HepG2 (cell line): Measurements from ENCODE around the gene ELMOD3. TPM values are rescaled to one million over a fixed set of nuclear protein-coding genes. Genes with fewer than 3 reads are reported as not detected.

Experiments used
- ATAC-seq: fragments of 200-7000 bp; cut with Tn5 transposase; 3 replicates; pipeline ENCODE4 v1.9.1; 2020; ENCODE audit warnings: mild to moderate bottlenecking, moderate library complexity
- BruUV-seq: library from RNA; stranded (reverse); fragments of 400-500 nt; replicated peaks from 2 replicates; lab custom pipeline; 2021; lab: Mats Ljungman, UMichigan
- CTCF ChIA-PET: fragments of 300-600 bp; formaldehyde crosslinking; extraction: SDS; loops from one replicate; lab custom pipeline; 2021; ENCODE audit warnings: low total read pairs, inconsistent platforms, low intra/inter-chr PET ratio; lab: Yijun Ruan, JAX
- POLR2A ChIA-PET: fragments of 350-600 bp; sonication (Branson Sonifier 250); formaldehyde crosslinking; loops from one replicate; lab custom pipeline; 2020; ENCODE audit warnings: antibody characterized with exemption, inconsistent platforms; lab: Yijun Ruan, JAX
- DNase-seq: peaks from one replicate; pipeline ENCODE4 v3.0.0-alpha.2; 2015; ENCODE audit warnings: low spot score
- FAIRE-seq: peaks from 3 replicates; lab custom pipeline; 2011; peaks lifted over from hg19 to GRCh38; lab: Jason Lieb, UNC
- H2AFZ ChIP-seq: one replicate; pipeline ENCODE4 v1.6.1; 2011; ENCODE audit warnings: low read length, inconsistent platforms
- H3K27ac ChIP-seq: fragments of 300-600 bp; 3 replicates; pipeline ENCODE4 v1.8.0; 2011; ENCODE audit warnings: mixed run types, mild to moderate bottlenecking, mixed read lengths, low read length, inconsistent platforms; ENCODE audit not compliant: insufficient read depth; ENCODE audit errors: extremely low read length
- H3K27me3 ChIP-seq, 2 experiments: fragments of 200-600 bp in 1 of 2; 2 replicates in 1 of 2; 3 replicates in 1 of 2; pipeline versions ENCODE4 v1.6.0 to v1.8.0; 2011; ENCODE audit warnings: low read length in 2 of 2, mild to moderate bottlenecking in 2 of 2, moderate library complexity in 2 of 2, inconsistent platforms in 1 of 2; ENCODE audit not compliant: insufficient read depth in 2 of 2, control insufficient read depth in 1 of 2
- H3K36me3 ChIP-seq, 2 experiments: fragments of 200-600 bp in 1 of 2; replicated peaks in 1 of 2; 2 replicates in 1 of 2; 3 replicates in 1 of 2; pipeline versions ENCODE4 v1.5.1 to v1.8.0; 2011; ENCODE audit warnings: low read length in 2 of 2, inconsistent platforms in 1 of 2; ENCODE audit not compliant: insufficient read depth in 2 of 2, control insufficient read depth in 1 of 2
- H3K4me1 ChIP-seq: 2 replicates; pipeline ENCODE4 v1.5.1; 2012; ENCODE audit warnings: low read length, inconsistent platforms; ENCODE audit not compliant: insufficient read depth
- H3K4me2 ChIP-seq: 2 replicates; pipeline ENCODE4 v1.6.0; 2011; ENCODE audit warnings: low read depth, low read length, inconsistent platforms
- H3K4me3 ChIP-seq, 3 experiments: fragments of 200-600 bp in 1 of 3; sonication (generic), shearing (Covaris generic) in 1 of 3; replicated peaks in 1 of 3; 2 replicates each; pipeline ENCODE4 v1.5.1; 2011 to 2016; ENCODE audit warnings: low read length in 3 of 3, inconsistent platforms in 2 of 3, low read depth in 2 of 3, mild to moderate bottlenecking in 2 of 3, control low read depth in 1 of 3, mixed read lengths in 1 of 3; ENCODE audit not compliant: insufficient read depth in 1 of 3
- H3K79me2 ChIP-seq: one replicate; pipeline ENCODE4 v1.6.1; 2011; ENCODE audit warnings: low read length, inconsistent platforms; ENCODE audit not compliant: insufficient read depth
- H3K9ac ChIP-seq: 2 replicates; pipeline ENCODE4 v1.6.0; 2011; ENCODE audit warnings: mild to moderate bottlenecking, low read depth, low read length, inconsistent platforms; ENCODE audit not compliant: insufficient read depth
- H3K9me3 ChIP-seq: 2 replicates; pipeline ENCODE4 v1.5.1; 2012; ENCODE audit warnings: mild to moderate bottlenecking, low read length
- H4K20me1 ChIP-seq: 2 replicates; pipeline ENCODE4 v1.6.0; 2011; ENCODE audit warnings: inconsistent platforms, mild to moderate bottlenecking, low read length, moderate library complexity; ENCODE audit not compliant: insufficient read depth
- ATF7 ChIP-seq, 2 experiments: fragments of 450-650 bp in 1 of 2; sonication (generic) in 1 of 2; formaldehyde crosslinking in 1 of 2; IDR thresholded peaks; 2 replicates each; pipeline versions ENCODE4 v1.4.0 to v1.6.1; 2016 to 2020; ENCODE audit warnings: antibody characterized with exemption in 1 of 2, mild to moderate bottlenecking in 1 of 2, missing genetic modification reagents in 1 of 2
- CCAR2 ChIP-seq: fragments of 200-400 bp; formaldehyde crosslinking; optimal IDR thresholded peaks from 2 replicates; pipeline ENCODE3; 2018; ENCODE audit warnings: low read depth, mild to moderate bottlenecking, low read length, moderate library complexity
- POLR2G ChIP-seq: fragments of 200-400 bp; formaldehyde crosslinking; IDR thresholded peaks from 2 replicates; pipeline ENCODE4 v1.6.1; 2018; ENCODE audit warnings: mild to moderate bottlenecking, low read depth, low read length, moderate library complexity
- RCOR2 ChIP-seq: IDR thresholded peaks from 2 replicates; pipeline ENCODE4 v1.6.1; 2016; ENCODE audit warnings: missing biosample characterization, missing genetic modification reagents
- SMARCC2 ChIP-seq: fragments of 450-650 bp; IDR thresholded peaks from 2 replicates; pipeline ENCODE4 v1.6.1; 2017; ENCODE audit warnings: antibody characterized with exemption, mild to moderate bottlenecking
- TEAD3 ChIP-seq: optimal IDR thresholded peaks from 2 replicates; pipeline ENCODE3; 2016; ENCODE audit warnings: borderline replicate concordance
- ZNF441 ChIP-seq: sonication (generic); formaldehyde crosslinking; IDR thresholded peaks from 2 replicates; pipeline ENCODE4 v1.7.0; 2021; ENCODE audit warnings: missing genetic modification reagents, borderline replicate concordance
- WGBS: methylation state at CpG from one replicate; pipeline ENCODE4 v1.1.6; 2017; ENCODE audit warnings: low lambda C conversion rate; 5-methylcytosine and 5-hydroxymethylcytosine counted together
- in situ Hi-C: cut with HindIII; loops from 2 replicates; pipeline ENCODE4 v1.10.0; 2017; ENCODE audit warnings: low pct_unique_long_range_greater_than_20kb; ENCODE audit not compliant: extremely low pct_ligation_motif_present
- intact Hi-C: fragments of 100-400 bp; cut with micrococcal nuclease; formaldehyde crosslinking; loops from one replicate; pipeline ENCODE4 v1.10.0; 2022; ENCODE audit not compliant: unreplicated experiment
- polyA plus RNA-seq, 8 experiments: library from polyadenylated mRNA; depleted of rRNA in 3 of 8; stranded (reverse) in 7 of 8; unstranded in 1 of 8; fragments of >200 nt; fragmentation: Illumina TruSeq in 4 of 8; extraction: Trizol in 4 of 8; gene quantifications; 2 replicates each; pipeline versions ENCODE4 v1.2.1 to v1.2.3, GENCODE V29; 2011 to 2016; ENCODE audit warnings: low read depth in 4 of 8, missing spikeins in 1 of 8, mixed read lengths in 1 of 8; ENCODE audit not compliant: insufficient read depth in 1 of 8
- total RNA-seq, 5 experiments: library from RNA; depleted of rRNA; stranded (reverse); fragments of >200 nt; fragmentation: Illumina TruSeq; extraction: Trizol; gene quantifications; 2 replicates each; pipeline ENCODE4 v1.2.3, GENCODE V29; 2016; ENCODE audit warnings: low read depth in 1 of 5
- TF ChIP-seq, protein P1 (sequence below): sonication (generic); formaldehyde crosslinking; IDR thresholded peaks from 2 replicates; pipeline ENCODE4 v1.4.0; 2020; ENCODE audit warnings: missing genetic modification reagents

The ELMOD3 gene
- total and polyA plus RNA-seq, 2 of the 13 experiments (the other 11 are each of a cell fraction or from before 2014, with no cell fraction given), result 13.3 to 19.5 TPM

DNA sequence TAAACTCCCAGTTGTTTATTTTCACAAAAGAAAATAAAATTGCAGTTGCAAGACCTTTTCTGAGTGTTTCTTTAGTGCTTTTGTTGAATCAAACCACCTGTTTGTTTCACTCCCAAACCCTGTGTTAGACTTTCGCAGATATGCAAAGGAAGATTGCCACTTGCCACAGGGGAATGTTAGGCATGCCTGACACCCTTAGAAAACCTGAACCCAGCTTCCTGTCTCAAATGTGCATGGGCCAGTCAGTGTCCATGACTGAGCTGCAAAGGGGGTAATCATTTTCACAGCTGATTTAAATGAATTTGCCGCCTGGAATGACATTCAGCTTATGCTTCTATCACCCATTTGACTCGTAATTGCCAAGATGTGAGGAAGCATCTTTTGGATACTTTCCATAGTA lies 44.2 kb upstream of the ELMOD3 start:
- H3K27ac ChIP-seq, result no peak overlapping the region
- H3K4me3 ChIP-seq, result no peak overlapping the region
- no TSS peak for BruUV-seq
- intact Hi-C loops, result no loop called here
- no peak overlapping the region for H3K9ac ChIP-seq
- H3K4me1 ChIP-seq, result peaks cover 78% of the 10 kb centered on the region
- H3K4me2 ChIP-seq, result no peak overlapping the region
- POLR2A ChIA-PET, result interaction anchor here (2.6 to 3.0 kb wide), 2 partner anchors 9 to 14 kb away, joined by 23 to 28 read pairs; no protein-coding TSS in a partner anchor
- DNase-seq, result no peak
- H3K36me3 ChIP-seq, result peaks cover 3 to 12% of the 10 kb centered on the region in 2 experiments; a peak in 2 of 5 replicates
- no peak for ATAC-seq
- no peaks in the 10 kb centered on the region for H3K9me3 ChIP-seq
- no peak for FAIRE-seq
- H2AFZ ChIP-seq, result no peak overlapping the region
- no peaks in the 10 kb centered on the region for H4K20me1 ChIP-seq
- no peaks in the 10 kb centered on the region for H3K27me3 ChIP-seq
- 84% methylated on average over 3 of the region's 3 CpGs for WGBS
- no peak for TF ChIP-seq CCAR2
- TF ChIP-seq ZNF441 (CRISPR knock-in tag), result no peak
- TF ChIP-seq POLR2G, result peak; percentile 35; the same call in 1 of the 2 replicates
- TF ChIP-seq, protein P1, sequence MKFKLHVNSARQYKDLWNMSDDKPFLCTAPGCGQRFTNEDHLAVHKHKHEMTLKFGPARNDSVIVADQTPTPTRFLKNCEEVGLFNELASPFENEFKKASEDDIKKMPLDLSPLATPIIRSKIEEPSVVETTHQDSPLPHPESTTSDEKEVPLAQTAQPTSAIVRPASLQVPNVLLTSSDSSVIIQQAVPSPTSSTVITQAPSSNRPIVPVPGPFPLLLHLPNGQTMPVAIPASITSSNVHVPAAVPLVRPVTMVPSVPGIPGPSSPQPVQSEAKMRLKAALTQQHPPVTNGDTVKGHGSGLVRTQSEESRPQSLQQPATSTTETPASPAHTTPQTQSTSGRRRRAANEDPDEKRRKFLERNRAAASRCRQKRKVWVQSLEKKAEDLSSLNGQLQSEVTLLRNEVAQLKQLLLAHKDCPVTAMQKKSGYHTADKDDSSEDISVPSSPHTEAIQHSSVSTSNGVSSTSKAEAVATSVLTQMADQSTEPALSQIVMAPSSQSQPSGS (CRISPR knock-in tag), result no peak
- TF ChIP-seq SMARCC2, result no peak
- TF ChIP-seq RCOR2, result no peak
- TF ChIP-seq ATF7 (IDR thresholded peaks at IDR 0.05), result 0 out of 2 replicates have a peak, but pooled peaks have one; percentile 3
- no peak for TF ChIP-seq ATF7 (CRISPR knock-in tag; IDR thresholded peaks at IDR 0.05)
- TF ChIP-seq TEAD3, result peak; percentile 39
- CTCF ChIA-PET, result no interaction called here
- in situ Hi-C loops, result no loop called here
- H3K79me2 ChIP-seq, result no peaks in the 10 kb centered on the region
